ENCODE results near the gene PRKN.

The PRKN gene

DNA sequence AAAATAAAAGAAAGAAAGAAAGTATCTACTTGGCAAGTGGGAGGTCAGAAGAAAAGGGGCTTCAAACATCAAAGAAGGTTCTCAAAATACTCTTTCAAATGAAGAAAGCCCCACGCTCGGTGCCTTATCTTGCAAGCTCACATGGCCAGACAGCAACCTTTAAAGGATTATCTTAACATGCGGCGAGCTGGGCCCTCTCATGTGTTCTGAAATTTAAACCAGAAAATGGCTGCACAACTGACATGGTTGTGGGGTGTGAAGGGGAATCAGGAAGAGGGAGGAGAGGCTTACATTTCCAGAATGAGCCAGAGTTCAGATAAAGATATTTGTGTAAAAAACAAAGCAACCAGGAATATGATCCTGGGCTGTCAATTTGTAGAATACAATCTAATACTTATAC, 363.1 kb downstream of the PRKN start:
- no peak for DNase-seq

- DNase-seq, result no peak
Measured at GRCh38 chr6:162363757-162364156, 363.8 kb downstream of the PRKN start.

- DNase-seq, result no peak
Measured at GRCh38 chr6:162360901-162361567, 366.5 kb downstream of the PRKN start.

GRCh38 chr6:162358625-162359024, 368.9 kb downstream of the PRKN start:
- no peak for DNase-seq

DNA sequence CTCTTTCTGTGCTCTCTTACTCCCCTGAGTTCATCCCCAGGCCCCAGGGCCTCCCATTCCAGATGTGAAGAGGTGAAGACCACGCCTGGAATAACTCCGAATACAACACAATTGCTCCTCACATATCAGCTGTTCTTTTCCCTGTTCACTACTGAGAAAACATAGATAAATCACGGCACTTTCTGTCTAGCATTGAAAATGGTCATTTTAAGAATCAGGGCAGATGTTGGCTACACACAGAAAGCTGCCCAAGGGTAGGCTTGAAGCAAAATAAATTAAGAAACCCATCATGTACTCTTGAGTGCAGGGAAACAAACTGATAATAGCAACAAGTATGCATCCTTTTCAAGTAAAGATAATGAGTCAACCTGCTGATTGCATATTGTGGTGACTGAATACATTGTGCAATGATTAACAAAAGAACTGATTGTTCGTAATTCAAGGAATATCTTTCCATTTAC, 382.5 kb downstream of the PRKN start:
- no peak for DNase-seq

DNA sequence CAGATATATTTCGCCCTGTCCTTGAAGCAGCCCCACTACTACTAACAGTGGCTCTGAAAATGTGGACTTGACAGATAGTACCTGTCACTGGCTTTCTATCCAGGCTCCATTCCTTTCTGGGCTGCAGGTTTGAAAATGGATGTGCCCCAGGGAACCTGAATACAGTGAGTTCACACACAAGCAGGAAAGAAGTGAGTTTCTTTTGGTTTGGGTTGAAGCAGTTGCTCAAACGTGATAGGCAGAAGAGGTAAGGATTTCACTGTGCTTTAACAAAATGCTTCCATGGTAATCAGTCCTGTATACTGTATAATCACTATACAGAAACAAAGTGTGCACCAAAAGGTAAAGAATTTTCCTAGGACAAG, 382.9 kb downstream of the PRKN start:
- no peak for DNase-seq

GRCh38 chr6:162343936-162344645, 383.5 kb downstream of the PRKN start:
- no peak for DNase-seq

DNA sequence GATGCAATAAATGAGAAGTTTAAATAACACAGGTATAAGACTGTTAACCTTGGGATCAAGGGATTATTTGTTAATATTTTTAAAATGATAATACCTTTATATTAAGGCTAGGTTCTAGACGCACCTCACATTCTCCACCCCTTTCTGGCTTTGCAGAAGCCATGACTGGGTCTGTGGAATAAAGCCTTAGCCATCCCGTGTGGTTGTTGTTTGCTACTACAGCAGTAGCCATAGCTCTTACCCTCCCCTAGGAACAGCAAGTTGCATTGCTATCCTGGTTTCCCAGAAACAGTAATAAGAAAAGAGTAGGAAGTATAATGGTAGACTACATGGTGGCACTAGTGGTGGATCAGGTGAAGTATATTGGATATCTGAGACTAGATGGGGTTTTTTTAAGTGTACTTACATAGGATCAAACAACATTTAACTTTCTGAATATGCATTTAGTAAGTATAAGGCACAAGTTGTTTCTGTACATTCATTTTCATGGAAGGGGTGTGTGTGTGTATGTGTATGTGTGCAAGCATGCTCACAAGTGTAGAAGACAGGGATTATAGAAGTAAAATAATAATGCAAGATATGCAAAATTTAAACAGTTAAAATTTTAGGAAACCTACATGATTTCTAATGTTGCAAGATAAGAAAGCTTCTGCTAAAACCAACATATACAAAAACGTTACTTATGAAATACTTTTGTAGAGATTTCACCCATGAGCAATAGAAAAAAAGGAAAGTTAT, 384.2 kb downstream of the PRKN start:
- DNase-seq, result no peak

DNA sequence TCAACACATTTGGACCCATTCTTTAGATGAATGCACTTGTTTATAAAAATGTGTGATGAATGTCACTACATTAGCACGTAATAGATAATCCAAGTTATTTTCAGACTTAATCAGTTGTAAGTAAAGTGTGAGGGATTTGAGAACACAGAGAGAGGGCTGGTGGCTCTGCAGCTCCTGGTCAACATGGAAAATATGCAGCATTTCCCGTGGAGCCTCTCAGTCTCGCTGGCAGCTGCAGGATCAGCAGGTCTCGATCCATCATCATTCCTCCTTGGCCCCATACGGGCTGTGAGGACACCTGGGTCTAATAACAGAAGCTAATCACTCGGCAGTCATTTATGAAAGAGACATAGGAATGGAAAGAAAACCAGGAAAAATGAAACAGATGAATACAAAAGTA, 390.2 kb downstream of the PRKN start:
- no peak for DNase-seq

- DNase-seq, result no peak
Measured at GRCh38 chr6:162336359-162336758, 391.2 kb downstream of the PRKN start.

DNA sequence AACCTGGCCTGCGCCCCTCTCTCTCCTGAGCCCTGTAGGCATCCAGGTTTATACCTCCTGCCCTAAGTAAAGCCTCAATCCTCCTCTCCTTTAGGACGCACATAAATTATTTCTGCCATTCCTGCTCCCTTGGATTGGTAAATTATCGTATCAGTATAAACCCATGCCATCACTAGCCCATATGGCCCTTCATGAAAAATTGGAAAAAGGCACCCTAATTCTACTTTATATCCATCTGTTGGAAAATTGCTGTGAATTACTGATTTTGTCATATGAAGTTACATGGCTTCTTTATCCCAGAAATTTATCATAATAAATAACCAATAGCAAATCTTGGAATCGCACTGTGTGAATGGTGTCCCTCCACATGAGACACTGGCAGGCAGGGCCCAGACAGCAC, 395.2 kb downstream of the PRKN start:
- no peak for DNase-seq

DNA sequence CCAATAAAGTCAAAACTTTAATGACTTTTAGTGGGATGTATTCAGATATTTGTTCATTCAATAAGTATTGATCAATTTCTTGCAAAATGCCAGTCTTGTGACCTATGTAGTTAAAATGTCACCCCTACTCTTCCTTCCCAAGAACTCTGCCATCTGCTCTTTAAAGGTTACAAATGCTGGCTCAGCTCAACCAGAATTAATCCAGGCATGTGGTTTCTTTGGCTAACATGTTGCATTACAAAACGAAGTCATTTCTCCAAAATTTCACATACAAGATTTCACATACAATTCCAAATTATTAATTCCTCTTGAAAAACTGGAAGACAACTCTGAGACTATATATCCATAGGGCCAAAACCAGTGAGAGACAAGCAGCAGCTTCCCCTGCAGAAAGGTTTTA, 395.7 kb downstream of the PRKN start:
- DNase-seq, result no peak

GRCh38 chr6:162325826-162326225, 401.7 kb downstream of the PRKN start:
- no peak for DNase-seq

- no peak for DNase-seq
Measured at GRCh38 chr6:162325051-162325450, 402.5 kb downstream of the PRKN start.

GRCh38 chr6:162315291-162315690, 412.3 kb downstream of the PRKN start:
- no peak for DNase-seq

GRCh38 chr6:162313922-162314660, 413.5 kb downstream of the PRKN start:
- DNase-seq, result no peak

DNA sequence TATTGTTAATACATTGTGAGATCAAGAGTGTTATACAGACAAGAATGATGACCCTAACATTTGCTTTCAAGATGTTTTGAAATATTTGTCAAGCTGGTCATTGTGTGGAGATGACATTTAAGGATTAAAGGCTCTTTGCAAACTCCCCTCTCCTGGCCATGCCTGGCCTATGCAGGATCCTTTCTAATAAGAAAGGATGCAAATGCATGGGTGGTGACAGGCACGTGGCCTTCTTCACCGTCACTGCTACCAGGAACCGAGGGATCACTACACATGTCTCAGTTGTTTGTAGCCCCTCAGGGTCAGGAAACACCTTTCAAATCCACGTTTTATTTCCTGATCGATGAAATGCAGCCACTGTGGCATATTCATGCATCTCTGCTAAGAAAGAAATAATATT, 419.7 kb downstream of the PRKN start:
- DNase-seq, result no peak

- no peak for DNase-seq
Measured at GRCh38 chr6:162306616-162307015, 420.9 kb downstream of the PRKN start.

DNA sequence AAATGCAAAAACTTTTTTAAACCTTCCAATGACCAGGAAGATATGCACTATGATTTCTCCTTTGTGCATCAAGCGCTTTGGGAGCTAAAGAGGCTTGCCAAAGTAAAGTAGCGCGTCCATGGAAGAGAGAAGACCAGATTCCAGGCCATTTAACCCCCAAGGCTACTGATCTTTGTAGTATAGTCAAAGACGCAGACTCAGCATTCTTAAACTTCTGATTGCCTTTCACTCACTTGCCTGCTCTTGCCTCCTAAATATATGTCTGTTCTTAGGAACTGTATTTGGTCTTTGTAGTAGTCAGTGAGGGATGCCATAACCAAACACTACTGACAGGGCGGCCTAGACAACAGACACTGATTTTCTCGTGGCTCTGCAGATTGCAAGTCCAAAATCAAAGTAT, 426.4 kb downstream of the PRKN start:
- DNase-seq, result no peak

DNA sequence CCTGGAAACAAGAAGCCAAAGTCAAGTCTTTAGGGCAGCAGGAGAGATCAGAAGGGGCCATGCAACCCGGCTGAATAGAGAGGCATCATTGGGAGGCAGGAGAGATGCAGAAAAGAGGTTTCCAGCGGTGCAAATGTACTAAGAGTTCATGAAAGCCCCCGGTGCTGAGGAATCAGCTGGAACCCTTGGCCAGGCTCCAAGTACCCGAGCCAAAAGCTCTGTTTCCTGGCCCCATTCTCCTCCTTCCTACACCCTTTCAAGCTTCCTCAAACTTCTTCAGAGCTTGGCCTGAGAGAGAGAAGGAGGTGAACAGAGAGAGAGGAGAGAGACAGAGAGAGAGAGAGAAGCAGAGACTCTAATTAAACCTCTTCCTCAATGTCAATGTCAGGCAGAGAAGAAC, 433.5 kb downstream of the PRKN start:
- DNase-seq, result no peak

GRCh38 chr6:162292915-162293314, 434.7 kb downstream of the PRKN start:
- no peak for DNase-seq

DNA sequence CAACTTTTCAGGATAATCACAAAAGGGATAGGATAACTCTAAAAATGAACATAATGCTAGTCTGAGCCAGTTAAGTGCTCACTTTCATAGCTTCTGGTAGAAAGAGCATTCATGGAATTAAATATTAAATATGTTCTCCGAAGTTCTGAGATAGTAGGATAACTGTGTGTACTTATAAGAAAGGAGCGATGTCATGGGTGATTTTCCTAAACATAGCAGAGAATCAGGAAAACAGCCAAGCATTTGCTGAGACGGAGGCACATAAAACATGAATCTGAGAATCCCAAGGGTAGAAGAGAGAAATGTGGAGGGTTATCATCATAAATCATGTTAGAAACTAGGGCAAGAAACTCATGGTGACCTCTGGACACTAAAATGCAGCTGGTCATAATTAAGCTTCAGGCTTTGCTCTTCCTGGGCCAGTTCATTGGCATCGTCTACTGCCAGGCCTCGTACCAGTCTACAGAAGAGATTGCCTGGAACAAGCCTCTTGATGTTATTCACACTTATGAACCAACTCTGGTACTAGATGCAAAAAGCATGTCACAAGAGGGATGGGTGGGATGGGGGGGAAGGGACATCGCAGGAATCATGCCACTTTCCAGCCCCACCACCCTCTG, 436.6 kb downstream of the PRKN start:
- DNase-seq, result no peak

GRCh38 chr6:162289972-162290371, 437.6 kb downstream of the PRKN start:
- DNase-seq, result no peak

All from NCI-H774 (cell line).